A549 (cell line): ENCODE measurements around the gene HSPA4. TPM values are rescaled to one million over a fixed set of nuclear protein-coding genes. Genes with fewer than 3 reads are reported as not detected.

ENCODE experiments used
- ATAC-seq, 2 experiments: fragments of 200-7000 bp in 1 of 2; fragments of >200 bp in 1 of 2; cut with Nextera tagmentation in 1 of 2; cut with Tn5 transposase in 1 of 2; 3 replicates each; pipeline versions ENCODE4 v1.8.0 to v1.9.1; 2018 to 2020; ENCODE audit warnings: mild to moderate bottlenecking in 1 of 2, moderate library complexity in 1 of 2
- CTCF ChIA-PET: fragments of 300-600 bp; sonication (Branson Sonifier 250); formaldehyde crosslinking; extraction: SDS; loops from one replicate; lab custom pipeline; 2021; ENCODE audit warnings: antibody characterized with exemption, inconsistent platforms; lab: Yijun Ruan, JAX
- POLR2A ChIA-PET: fragments of 350-600 bp; formaldehyde crosslinking; extraction: SDS; loops from one replicate; lab custom pipeline; 2021; ENCODE audit warnings: antibody characterized with exemption, inconsistent platforms; lab: Yijun Ruan, JAX
- DNase-seq, 2 experiments: peaks; one replicate each; pipeline versions ENCODE4 v3.0.0 to v3.0.0-alpha.2; 2011 to 2016; ENCODE audit warnings: low read depth in 1 of 2, low spot score in 1 of 2
- FAIRE-seq: peaks from 2 replicates; lab custom pipeline; 2011; peaks lifted over from hg19 to GRCh38; lab: Jason Lieb, UNC
- H3K27ac ChIP-seq, 2 experiments: fragments of >200 bp; sonication (Bioruptor Twin); formaldehyde crosslinking; 3 replicates each; pipeline ENCODE4 v1.5.1; 2016 to 2017
- H3K4me1 ChIP-seq: fragments of >200 bp; sonication (Bioruptor Twin); formaldehyde crosslinking; 3 replicates; pipeline ENCODE4 v1.6.1; 2016
- H3K4me2 ChIP-seq: fragments of >200 bp; sonication (Bioruptor Twin); formaldehyde crosslinking; 3 replicates; pipeline ENCODE4 v1.6.1; 2016
- H3K4me3 ChIP-seq: fragments of >200 bp; sonication (Bioruptor Twin); formaldehyde crosslinking; 3 replicates; pipeline ENCODE4 v1.5.1; 2016
- H3K9me3 ChIP-seq: fragments of >200 bp; sonication (Bioruptor Twin); formaldehyde crosslinking; 3 replicates; pipeline ENCODE4 v1.6.1; 2016
- BHLHE40 ChIP-seq: IDR thresholded peaks from 2 replicates; pipeline ENCODE4 v1.6.1; 2012; ENCODE audit warnings: low read depth, low read length, inconsistent platforms
- CEBPB ChIP-seq, 2 experiments: fragments of >200 bp in 1 of 2; sonication (Bioruptor Twin) in 1 of 2; formaldehyde crosslinking in 1 of 2; IDR thresholded peaks; 2 replicates each; pipeline ENCODE4 v1.6.1; 2012 to 2016
- EHMT2 ChIP-seq: fragments of 200-600 bp; sonication (generic); IDR thresholded peaks from 2 replicates; pipeline ENCODE4 v1.6.1; 2016; ENCODE audit warnings: antibody characterized with exemption, low read depth, mild to moderate bottlenecking, moderate library complexity
- EP300 ChIP-seq, 2 experiments: fragments of >200 bp; sonication (Bioruptor Twin); formaldehyde crosslinking; IDR thresholded peaks; 2 replicates in 1 of 2; 3 replicates in 1 of 2; pipeline ENCODE4 v1.6.1; 2016 to 2017
- FOSL2 ChIP-seq, 2 experiments: fragments of 450-650 bp in 1 of 2; fragments of >200 bp in 1 of 2; sonication (Bioruptor Twin) in 1 of 2; formaldehyde crosslinking; IDR thresholded peaks; 2 replicates each; pipeline versions ENCODE4 v1.5.0 to v1.6.1; 2016 to 2020; ENCODE audit warnings: mild to moderate bottlenecking in 1 of 2, moderate library complexity in 1 of 2
- FOXS1 ChIP-seq: fragments of 250-450 bp; sonication (Bioruptor Pico); IDR thresholded peaks from 2 replicates; pipeline ENCODE4 v1.5.0; 2020; ENCODE audit warnings: mild to moderate bottlenecking, moderate library complexity
- GATA3 ChIP-seq: IDR thresholded peaks from 2 replicates; pipeline ENCODE4 v1.6.1; 2012; ENCODE audit warnings: borderline replicate concordance
- HEYL ChIP-seq: fragments of 250-450 bp; sonication (Bioruptor Pico); IDR thresholded peaks from 2 replicates; pipeline ENCODE4 v1.8.0; 2021; ENCODE audit warnings: mild to moderate bottlenecking, moderate library complexity
- HOXB5 ChIP-seq: fragments of 250-450 bp; sonication (Bioruptor Pico); IDR thresholded peaks from 2 replicates; pipeline ENCODE4 v1.5.0; 2020; ENCODE audit warnings: mild to moderate bottlenecking, moderate library complexity
- JUNB ChIP-seq: fragments of >200 bp; sonication (Bioruptor Twin); formaldehyde crosslinking; IDR thresholded peaks from 2 replicates; pipeline ENCODE4 v1.6.1; 2016
- MAFK ChIP-seq: fragments of 450-650 bp; IDR thresholded peaks from 2 replicates; pipeline ENCODE4 v1.6.1; 2014; ENCODE audit not compliant: partially characterized antibody
- MAZ ChIP-seq: fragments of 150-350 bp; IDR thresholded peaks from 2 replicates; pipeline ENCODE4 v1.6.1; 2014; ENCODE audit warnings: antibody characterized with exemption, low read depth, low read length, borderline replicate concordance
- MYC ChIP-seq: IDR thresholded peaks from 2 replicates; pipeline ENCODE4 v1.6.1; 2012; ENCODE audit warnings: mild to moderate bottlenecking, inconsistent platforms, low read length, improper control_type of control experiment, borderline replicate concordance
- NPAS2 ChIP-seq: fragments of 250-450 bp; sonication (Bioruptor Pico); IDR thresholded peaks from 2 replicates; pipeline ENCODE4 v1.8.0; 2022; ENCODE audit warnings: mild to moderate bottlenecking, moderate library complexity, borderline replicate concordance
- NR3C1 ChIP-seq: fragments of >200 bp; sonication (Bioruptor Twin); formaldehyde crosslinking; IDR thresholded peaks from 3 replicates; pipeline ENCODE4 v1.6.1; 2017
- RAD21 ChIP-seq, 2 experiments: fragments of >200 bp in 1 of 2; sonication (Bioruptor Twin) in 1 of 2; formaldehyde crosslinking in 1 of 2; IDR thresholded peaks in 1 of 2; conservative IDR thresholded peaks in 1 of 2; 2 replicates in 1 of 2; 3 replicates in 1 of 2; pipeline ENCODE4 v1.6.1; 2012 to 2018; ENCODE audit warnings: inconsistent platforms in 1 of 2
- SMC3 ChIP-seq: fragments of >200 bp; sonication (Bioruptor Twin); formaldehyde crosslinking; IDR thresholded peaks from 3 replicates; pipeline ENCODE4 v1.6.1; 2018; ENCODE audit warnings: inconsistent platforms
- TFCP2L1 ChIP-seq: fragments of 250-450 bp; sonication (Bioruptor Pico); IDR thresholded peaks from 2 replicates; pipeline ENCODE4 v1.5.0; 2021; ENCODE audit warnings: mild to moderate bottlenecking
- TP53 ChIP-seq: fragments of 250-450 bp; sonication (Bioruptor Pico); IDR thresholded peaks from 2 replicates; pipeline ENCODE4 v1.5.0; 2021; ENCODE audit warnings: mild to moderate bottlenecking, moderate library complexity
- ZSCAN20 ChIP-seq: fragments of 250-450 bp; sonication (Bioruptor Pico); IDR thresholded peaks from 2 replicates; pipeline ENCODE4 v1.8.0; 2022; ENCODE audit warnings: mild to moderate bottlenecking, moderate library complexity
- WGBS: methylation state at CpG from one replicate; pipeline ENCODE4 v1.1.6; 2017; ENCODE audit errors: missing lambda C conversion rate; 5-methylcytosine and 5-hydroxymethylcytosine counted together
- polyA plus RNA-seq, 4 experiments: library from polyadenylated mRNA; depleted of rRNA in 3 of 4; stranded (reverse); fragments of >200 nt; fragmentation: RNase III in 1 of 4; extraction: RNeasy Plus Mini Kit Qiagen cat#74134 plus additional on column Dnase treatment in 1 of 4; gene quantifications; 2 replicates in 3 of 4; 3 replicates in 1 of 4; pipeline ENCODE4 v1.2.3, GENCODE V29; 2011 to 2017
- TF ChIP-seq, protein P1 (sequence below): fragments of >200 bp; sonication (Bioruptor Twin); formaldehyde crosslinking; IDR thresholded peaks from 3 replicates; pipeline ENCODE4 v1.6.1; 2016
- TF ChIP-seq, protein P2 (sequence below): IDR thresholded peaks from 2 replicates; pipeline ENCODE4 v1.6.1; 2012
- TF ChIP-seq, protein P3 (sequence below): IDR thresholded peaks from 2 replicates; pipeline ENCODE4 v1.6.1; 2012; ENCODE audit warnings: low read depth, borderline replicate concordance
- TF ChIP-seq, protein P4 (sequence below): fragments of >200 bp; sonication (Bioruptor Twin); formaldehyde crosslinking; IDR thresholded peaks from 2 replicates; pipeline ENCODE4 v1.6.1; 2016
- TF ChIP-seq, protein P5 (sequence below): fragments of 150-350 bp; IDR thresholded peaks from 2 replicates; pipeline ENCODE4 v1.6.1; 2014; ENCODE audit warnings: low read depth, mild to moderate bottlenecking, low read length
- TF ChIP-seq, protein P6 (sequence below): IDR thresholded peaks from 2 replicates; pipeline ENCODE4 v1.6.1; 2012

Gene HSPA4
- polyA plus RNA-seq, 2 of the 4 experiments (the other 2 are of a cell fraction) = 160 to 166 TPM

DNA sequence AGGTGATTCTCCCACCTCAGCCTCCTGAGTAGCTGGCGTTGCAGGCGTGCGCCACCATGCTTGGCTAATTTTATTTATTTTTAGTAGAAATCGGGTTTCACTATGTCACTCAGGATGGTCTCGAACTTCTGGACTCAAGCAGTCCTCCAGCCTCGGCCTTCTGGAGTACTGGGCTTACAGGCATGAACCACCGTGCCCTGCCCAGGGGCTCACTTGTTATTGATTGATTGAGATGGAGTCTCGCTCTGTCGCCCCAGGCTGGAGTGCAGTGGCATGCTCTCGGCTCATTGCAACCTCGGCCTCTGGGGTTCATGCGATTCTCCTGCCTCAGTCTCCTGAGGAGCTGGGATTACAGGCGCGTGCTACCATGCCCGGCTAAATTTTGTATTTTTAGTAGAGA, 1.6 kb downstream of the HSPA4 start:
- FAIRE-seq = no peak

DNA sequence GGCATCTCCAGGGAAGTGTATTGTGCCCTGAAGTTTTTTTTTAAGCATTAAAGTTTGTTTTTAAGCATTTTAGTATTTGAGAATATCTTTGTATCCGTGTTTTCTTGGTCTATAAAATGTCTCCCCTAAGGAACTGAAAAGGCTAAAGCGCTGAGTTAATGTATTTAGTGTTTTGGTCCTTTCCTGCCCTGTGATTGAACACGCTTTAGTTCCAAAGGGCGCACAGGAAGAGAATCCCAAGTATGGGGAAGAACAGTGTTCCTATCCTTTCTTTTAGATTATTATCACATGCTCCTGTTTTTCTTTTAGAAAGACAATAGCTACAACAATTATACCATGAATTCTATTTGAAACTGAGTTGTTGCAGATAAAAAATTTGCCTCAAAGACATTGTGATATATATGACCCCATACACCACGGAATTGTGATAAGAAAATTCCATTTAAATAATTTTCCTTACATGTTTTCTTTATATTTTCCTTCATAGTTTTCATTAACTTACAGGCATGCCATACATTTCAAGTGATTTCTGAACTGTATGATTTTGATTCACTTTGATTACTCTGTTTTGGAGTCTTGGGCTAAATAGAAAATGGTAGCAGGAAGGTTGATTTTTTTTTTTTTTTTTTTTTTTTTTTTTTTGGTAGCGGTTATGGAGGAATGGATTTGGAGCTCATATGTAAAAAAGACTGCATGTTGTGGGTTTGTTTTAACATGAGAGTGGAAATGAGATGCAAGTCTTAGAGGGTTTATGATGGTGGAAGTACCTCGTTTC, 3.1 kb downstream of the HSPA4 start:
- FAIRE-seq = no peak
- Histone ChIP-seq H3K9me3 (no peaks in the 10 kb centered on the region), H3K4me2 (peak overlapping the region; percentile 7; the same call in 1 of the 3 replicates), H3K27ac (no peak overlapping the region), H3K4me1 (peaks cover 49% of the 10 kb centered on the region), H3K4me3 (no peak overlapping the region)
- CTCF ChIA-PET = interaction anchor here (0.6 to 0.9 kb wide), 2 partner anchors 11 to 897 kb away, joined by 3 to 5 read pairs; no protein-coding TSS in a partner anchor
- no peak for DNase-seq
- no peak for ATAC-seq
- 87% methylated on average over 7 of the region's 7 CpGs for WGBS
- TF ChIP-seq RAD21 (conservative IDR thresholded peaks at IDR 0.05 in 1 of 2, IDR thresholded peaks at IDR 0.05 in 1 of 2) (no peak), MAZ (no peak), HEYL (CRISPR knock-in tag) (no peak), TFCP2L1 (CRISPR knock-in tag) (no peak), GATA3 (no peak), MYC (no peak), EHMT2 (no peak), BHLHE40 (no peak), EP300 (IDR thresholded peaks at IDR 0.05) (no peak), CEBPB (IDR thresholded peaks at IDR 0.05) (no peak), MAFK (no peak), JUNB (no peak), ZSCAN20 (CRISPR knock-in tag) (no peak)
- TF ChIP-seq, protein P1, sequence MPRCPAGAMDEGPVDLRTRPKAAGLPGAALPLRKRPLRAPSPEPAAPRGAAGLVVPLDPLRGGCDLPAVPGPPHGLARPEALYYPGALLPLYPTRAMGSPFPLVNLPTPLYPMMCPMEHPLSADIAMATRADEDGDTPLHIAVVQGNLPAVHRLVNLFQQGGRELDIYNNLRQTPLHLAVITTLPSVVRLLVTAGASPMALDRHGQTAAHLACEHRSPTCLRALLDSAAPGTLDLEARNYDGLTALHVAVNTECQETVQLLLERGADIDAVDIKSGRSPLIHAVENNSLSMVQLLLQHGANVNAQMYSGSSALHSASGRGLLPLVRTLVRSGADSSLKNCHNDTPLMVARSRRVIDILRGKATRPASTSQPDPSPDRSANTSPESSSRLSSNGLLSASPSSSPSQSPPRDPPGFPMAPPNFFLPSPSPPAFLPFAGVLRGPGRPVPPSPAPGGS = no peak
- TF ChIP-seq, protein P2, sequence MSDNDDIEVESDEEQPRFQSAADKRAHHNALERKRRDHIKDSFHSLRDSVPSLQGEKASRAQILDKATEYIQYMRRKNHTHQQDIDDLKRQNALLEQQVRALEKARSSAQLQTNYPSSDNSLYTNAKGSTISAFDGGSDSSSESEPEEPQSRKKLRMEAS = no peak
- POLR2A ChIA-PET = interaction anchor here (0.6 kb wide), 1 partner anchor 187 kb away, joined by 5 read pairs; no protein-coding TSS in a partner anchor

More for the DNA sequence above, 1.6 kb downstream of the HSPA4 start:
- 80% methylated on average over 15 of the region's 15 CpGs for WGBS
- H3K4me1 ChIP-seq = peaks cover 61% of the 10 kb centered on the region
- TF ChIP-seq FOXS1 (CRISPR knock-in tag) (no peak), NPAS2 (no peak), SMC3 (no peak), BHLHE40 (no peak), HOXB5 (CRISPR knock-in tag) (no peak), NR3C1 (no peak), FOSL2 (IDR thresholded peaks at IDR 0.05) (no peak), FOSL2 (CRISPR knock-in tag; IDR thresholded peaks at IDR 0.05) (no peak), TP53 (CRISPR knock-in tag) (no peak)
- TF ChIP-seq, protein P1 = no peak
- TF ChIP-seq, protein P3, sequence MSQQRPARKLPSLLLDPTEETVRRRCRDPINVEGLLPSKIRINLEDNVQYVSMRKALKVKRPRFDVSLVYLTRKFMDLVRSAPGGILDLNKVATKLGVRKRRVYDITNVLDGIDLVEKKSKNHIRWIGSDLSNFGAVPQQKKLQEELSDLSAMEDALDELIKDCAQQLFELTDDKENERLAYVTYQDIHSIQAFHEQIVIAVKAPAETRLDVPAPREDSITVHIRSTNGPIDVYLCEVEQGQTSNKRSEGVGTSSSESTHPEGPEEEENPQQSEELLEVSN = no peak
- TF ChIP-seq, protein P4, sequence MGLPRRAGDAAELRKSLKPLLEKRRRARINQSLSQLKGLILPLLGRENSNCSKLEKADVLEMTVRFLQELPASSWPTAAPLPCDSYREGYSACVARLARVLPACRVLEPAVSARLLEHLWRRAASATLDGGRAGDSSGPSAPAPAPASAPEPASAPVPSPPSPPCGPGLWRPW = no peak
- TF ChIP-seq, protein P5, sequence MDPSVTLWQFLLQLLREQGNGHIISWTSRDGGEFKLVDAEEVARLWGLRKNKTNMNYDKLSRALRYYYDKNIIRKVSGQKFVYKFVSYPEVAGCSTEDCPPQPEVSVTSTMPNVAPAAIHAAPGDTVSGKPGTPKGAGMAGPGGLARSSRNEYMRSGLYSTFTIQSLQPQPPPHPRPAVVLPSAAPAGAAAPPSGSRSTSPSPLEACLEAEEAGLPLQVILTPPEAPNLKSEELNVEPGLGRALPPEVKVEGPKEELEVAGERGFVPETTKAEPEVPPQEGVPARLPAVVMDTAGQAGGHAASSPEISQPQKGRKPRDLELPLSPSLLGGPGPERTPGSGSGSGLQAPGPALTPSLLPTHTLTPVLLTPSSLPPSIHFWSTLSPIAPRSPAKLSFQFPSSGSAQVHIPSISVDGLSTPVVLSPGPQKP = no peak
- TF ChIP-seq, protein P2 = no peak
- TF ChIP-seq, protein P6, sequence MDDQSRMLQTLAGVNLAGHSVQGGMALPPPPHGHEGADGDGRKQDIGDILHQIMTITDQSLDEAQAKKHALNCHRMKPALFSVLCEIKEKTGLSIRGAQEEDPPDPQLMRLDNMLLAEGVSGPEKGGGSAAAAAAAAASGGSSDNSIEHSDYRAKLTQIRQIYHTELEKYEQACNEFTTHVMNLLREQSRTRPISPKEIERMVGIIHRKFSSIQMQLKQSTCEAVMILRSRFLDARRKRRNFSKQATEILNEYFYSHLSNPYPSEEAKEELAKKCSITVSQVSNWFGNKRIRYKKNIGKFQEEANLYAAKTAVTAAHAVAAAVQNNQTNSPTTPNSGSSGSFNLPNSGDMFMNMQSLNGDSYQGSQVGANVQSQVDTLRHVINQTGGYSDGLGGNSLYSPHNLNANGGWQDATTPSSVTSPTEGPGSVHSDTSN = no peak
- peak overlapping the region; percentile 95 for H3K4me3 ChIP-seq
- CTCF ChIA-PET = interaction anchor here (1.0 to 1.2 kb wide), 2 partner anchors 28 to 91 kb away, joined by 3 to 4 read pairs; no protein-coding TSS in a partner anchor
- POLR2A ChIA-PET = no interaction called here
- no peak for ATAC-seq
- H3K4me2 ChIP-seq = peak overlapping the region; percentile 88
- H3K27ac ChIP-seq = peak overlapping the region in 1 of 2 experiments; percentile 95; a peak in 3 of 6 replicates
- no peaks in the 10 kb centered on the region for H3K9me3 ChIP-seq
- DNase-seq = no peak
